OCI-LY3 (cell line): Measurements from ENCODE around the gene TREM2.

ENCODE experiments used
- EZH2phosphoT487 ChIP-seq: fragments of 200-600 bp; shearing (Covaris generic); IDR thresholded peaks from 2 replicates; pipeline ENCODE4 v1.6.1; 2018; ENCODE audit warnings: antibody characterized with exemption, mixed run types, low read depth
- TF ChIP-seq, protein P1 (sequence below): fragments of 200-600, 300-600 bp; sonication (generic); IDR thresholded peaks from 2 replicates; pipeline ENCODE4 v1.5.1; 2014; ENCODE audit warnings: antibody characterized with exemption, low read length, low read depth

GRCh38 chr6:41193884-41194283, 31.0 kb upstream of the TREM2 start:
- TF ChIP-seq, protein P1, sequence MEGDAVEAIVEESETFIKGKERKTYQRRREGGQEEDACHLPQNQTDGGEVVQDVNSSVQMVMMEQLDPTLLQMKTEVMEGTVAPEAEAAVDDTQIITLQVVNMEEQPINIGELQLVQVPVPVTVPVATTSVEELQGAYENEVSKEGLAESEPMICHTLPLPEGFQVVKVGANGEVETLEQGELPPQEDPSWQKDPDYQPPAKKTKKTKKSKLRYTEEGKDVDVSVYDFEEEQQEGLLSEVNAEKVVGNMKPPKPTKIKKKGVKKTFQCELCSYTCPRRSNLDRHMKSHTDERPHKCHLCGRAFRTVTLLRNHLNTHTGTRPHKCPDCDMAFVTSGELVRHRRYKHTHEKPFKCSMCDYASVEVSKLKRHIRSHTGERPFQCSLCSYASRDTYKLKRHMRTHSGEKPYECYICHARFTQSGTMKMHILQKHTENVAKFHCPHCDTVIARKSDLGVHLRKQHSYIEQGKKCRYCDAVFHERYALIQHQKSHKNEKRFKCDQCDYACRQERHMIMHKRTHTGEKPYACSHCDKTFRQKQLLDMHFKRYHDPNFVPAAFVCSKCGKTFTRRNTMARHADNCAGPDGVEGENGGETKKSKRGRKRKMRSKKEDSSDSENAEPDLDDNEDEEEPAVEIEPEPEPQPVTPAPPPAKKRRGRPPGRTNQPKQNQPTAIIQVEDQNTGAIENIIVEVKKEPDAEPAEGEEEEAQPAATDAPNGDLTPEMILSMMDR: no peak
- no peak for TF ChIP-seq EZH2phosphoT487
